ENCODE data around the gene TIMM10.

DNA sequence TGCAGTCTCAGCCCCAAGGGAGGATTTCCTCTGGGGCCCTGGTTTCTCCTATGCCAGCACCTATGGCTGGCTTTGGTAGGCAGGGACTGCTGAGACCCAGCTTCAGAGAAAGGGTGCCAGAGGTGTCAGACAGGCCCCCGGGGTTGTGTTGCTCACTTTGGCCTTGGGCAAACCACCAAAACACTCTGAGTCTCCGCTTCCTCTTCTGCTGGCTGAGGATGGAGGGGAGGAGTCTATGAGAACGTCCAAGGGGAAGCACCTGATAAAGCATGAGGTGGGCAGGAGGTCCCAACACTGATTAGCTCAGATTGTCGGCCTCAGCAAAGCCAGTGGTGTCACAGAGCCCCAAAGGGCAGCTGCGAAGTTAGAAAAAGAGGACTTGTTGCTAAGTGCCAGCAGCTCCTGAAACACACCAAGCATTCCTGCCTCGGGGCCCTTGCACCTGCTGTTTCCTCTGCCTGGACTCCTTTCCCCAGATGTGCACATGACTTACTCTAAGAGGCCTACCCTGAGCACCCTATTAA, 17.4 kb upstream of the TIMM10 start:
- TF ChIP-seq, protein P1, sequence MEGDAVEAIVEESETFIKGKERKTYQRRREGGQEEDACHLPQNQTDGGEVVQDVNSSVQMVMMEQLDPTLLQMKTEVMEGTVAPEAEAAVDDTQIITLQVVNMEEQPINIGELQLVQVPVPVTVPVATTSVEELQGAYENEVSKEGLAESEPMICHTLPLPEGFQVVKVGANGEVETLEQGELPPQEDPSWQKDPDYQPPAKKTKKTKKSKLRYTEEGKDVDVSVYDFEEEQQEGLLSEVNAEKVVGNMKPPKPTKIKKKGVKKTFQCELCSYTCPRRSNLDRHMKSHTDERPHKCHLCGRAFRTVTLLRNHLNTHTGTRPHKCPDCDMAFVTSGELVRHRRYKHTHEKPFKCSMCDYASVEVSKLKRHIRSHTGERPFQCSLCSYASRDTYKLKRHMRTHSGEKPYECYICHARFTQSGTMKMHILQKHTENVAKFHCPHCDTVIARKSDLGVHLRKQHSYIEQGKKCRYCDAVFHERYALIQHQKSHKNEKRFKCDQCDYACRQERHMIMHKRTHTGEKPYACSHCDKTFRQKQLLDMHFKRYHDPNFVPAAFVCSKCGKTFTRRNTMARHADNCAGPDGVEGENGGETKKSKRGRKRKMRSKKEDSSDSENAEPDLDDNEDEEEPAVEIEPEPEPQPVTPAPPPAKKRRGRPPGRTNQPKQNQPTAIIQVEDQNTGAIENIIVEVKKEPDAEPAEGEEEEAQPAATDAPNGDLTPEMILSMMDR (IDR thresholded peaks at IDR 0.05) = no peak
- no peak for TF ChIP-seq ZFX (IDR thresholded peaks at IDR 0.05; ENCODE audit: borderline replicate concordance)

Measured in 22Rv1 (cell line).